GM12878 (cell line): ENCODE results near the gene PPP1R18. TPM values are rescaled to one million over a fixed set of nuclear protein-coding genes. Genes with fewer than 3 reads are reported as not detected.
A peak's percentile ranks its signal among the peaks of the same experiment; 100 is the strongest.

ENCODE experiments used
- ESRRA ChIP-seq: IDR thresholded peaks from 2 replicates; pipeline ENCODE4 v1.6.1; 2012; ENCODE audit warnings: mild to moderate bottlenecking, low read length, improper control_type of control experiment
- MTA2 ChIP-seq: fragments of 450-650 bp; IDR thresholded peaks from 2 replicates; pipeline ENCODE4 v1.6.1; 2016; ENCODE audit warnings: low read depth, mild to moderate bottlenecking, moderate library complexity
- MTA3 ChIP-seq: IDR thresholded peaks from 2 replicates; pipeline ENCODE4 v1.6.1; 2012; ENCODE audit warnings: low read length, inconsistent platforms, borderline replicate concordance
- SMAD5 ChIP-seq: IDR thresholded peaks from 2 replicates; pipeline ENCODE4 v1.6.1; 2016; ENCODE audit warnings: antibody characterized with exemption, low read depth
- ZNF274 ChIP-seq: IDR thresholded peaks from one replicate; pipeline ENCODE4 v1.8.0; 2011; ENCODE audit not compliant: insufficient read length, insufficient read depth
- polyA plus RNA-seq, 11 experiments: library from polyadenylated mRNA; depleted of rRNA in 4 of 11; unstranded in 6 of 11; stranded (reverse) in 5 of 11; fragments of >200 nt; fragmentation: Nextera tagmentation in 4 of 11; fragmentation: Illumina TruSeq in 1 of 11; extraction: Ambion mirVana in 4 of 11; extraction: Trizol in 1 of 11; gene quantifications; 1 replicate in 1 of 11; 2 replicates in 10 of 11; pipeline versions ENCODE4 v1.2.1 to v1.2.3, GENCODE V29; 2011 to 2016; ENCODE audit warnings: inconsistent platforms in 2 of 11, missing spikeins in 2 of 11, low read depth in 1 of 11
- total RNA-seq, 4 experiments: library from RNA; depleted of rRNA in 3 of 4; stranded (reverse); fragments of >200 nt in 3 of 4; fragmentation: Illumina TruSeq in 1 of 4; extraction: Trizol in 1 of 4; gene quantifications; 2 replicates each; pipeline versions ENCODE4 v1.2.1 to v1.2.3, GENCODE V29; 2013 to 2021
- TF ChIP-seq, protein P1 (sequence below): IDR thresholded peaks from 2 replicates; pipeline ENCODE4 v1.6.1; 2011; ENCODE audit warnings: borderline replicate concordance, low read depth, mild to moderate bottlenecking, moderate library complexity, mixed read lengths, low read length; ENCODE audit not compliant: insufficient read depth; ENCODE audit errors: extremely low read length
- TF ChIP-seq, protein P2 (sequence below): fragments of 450-650 bp; IDR thresholded peaks from 2 replicates; pipeline ENCODE4 v1.6.1; 2017; ENCODE audit warnings: mild to moderate bottlenecking, moderate library complexity
- TF ChIP-seq, protein P3 (sequence below): fragments of 450-650 bp; IDR thresholded peaks from 2 replicates; pipeline ENCODE4 v1.6.1; 2017; ENCODE audit warnings: low read depth, mild to moderate bottlenecking, moderate library complexity

PPP1R18 gene
- total and polyA plus RNA-seq, 10 of the 15 experiments (the other 5 are each of a cell fraction or from before 2014, with no cell fraction given): 21.0 to 119 (median 52.6) TPM

GRCh38 chr6:30682143-30683117 is 4.0 kb downstream of the PPP1R18 start (continued):
- TF ChIP-seq, protein P1, sequence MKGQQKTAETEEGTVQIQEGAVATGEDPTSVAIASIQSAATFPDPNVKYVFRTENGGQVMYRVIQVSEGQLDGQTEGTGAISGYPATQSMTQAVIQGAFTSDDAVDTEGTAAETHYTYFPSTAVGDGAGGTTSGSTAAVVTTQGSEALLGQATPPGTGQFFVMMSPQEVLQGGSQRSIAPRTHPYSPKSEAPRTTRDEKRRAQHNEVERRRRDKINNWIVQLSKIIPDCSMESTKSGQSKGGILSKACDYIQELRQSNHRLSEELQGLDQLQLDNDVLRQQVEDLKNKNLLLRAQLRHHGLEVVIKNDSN: no peak
- TF ChIP-seq MTA3: no peak
- TF ChIP-seq MTA2: peak; percentile 30; the same call in 1 of the 2 replicates
- TF ChIP-seq SMAD5: peak; percentile 38
- TF ChIP-seq, protein P2, sequence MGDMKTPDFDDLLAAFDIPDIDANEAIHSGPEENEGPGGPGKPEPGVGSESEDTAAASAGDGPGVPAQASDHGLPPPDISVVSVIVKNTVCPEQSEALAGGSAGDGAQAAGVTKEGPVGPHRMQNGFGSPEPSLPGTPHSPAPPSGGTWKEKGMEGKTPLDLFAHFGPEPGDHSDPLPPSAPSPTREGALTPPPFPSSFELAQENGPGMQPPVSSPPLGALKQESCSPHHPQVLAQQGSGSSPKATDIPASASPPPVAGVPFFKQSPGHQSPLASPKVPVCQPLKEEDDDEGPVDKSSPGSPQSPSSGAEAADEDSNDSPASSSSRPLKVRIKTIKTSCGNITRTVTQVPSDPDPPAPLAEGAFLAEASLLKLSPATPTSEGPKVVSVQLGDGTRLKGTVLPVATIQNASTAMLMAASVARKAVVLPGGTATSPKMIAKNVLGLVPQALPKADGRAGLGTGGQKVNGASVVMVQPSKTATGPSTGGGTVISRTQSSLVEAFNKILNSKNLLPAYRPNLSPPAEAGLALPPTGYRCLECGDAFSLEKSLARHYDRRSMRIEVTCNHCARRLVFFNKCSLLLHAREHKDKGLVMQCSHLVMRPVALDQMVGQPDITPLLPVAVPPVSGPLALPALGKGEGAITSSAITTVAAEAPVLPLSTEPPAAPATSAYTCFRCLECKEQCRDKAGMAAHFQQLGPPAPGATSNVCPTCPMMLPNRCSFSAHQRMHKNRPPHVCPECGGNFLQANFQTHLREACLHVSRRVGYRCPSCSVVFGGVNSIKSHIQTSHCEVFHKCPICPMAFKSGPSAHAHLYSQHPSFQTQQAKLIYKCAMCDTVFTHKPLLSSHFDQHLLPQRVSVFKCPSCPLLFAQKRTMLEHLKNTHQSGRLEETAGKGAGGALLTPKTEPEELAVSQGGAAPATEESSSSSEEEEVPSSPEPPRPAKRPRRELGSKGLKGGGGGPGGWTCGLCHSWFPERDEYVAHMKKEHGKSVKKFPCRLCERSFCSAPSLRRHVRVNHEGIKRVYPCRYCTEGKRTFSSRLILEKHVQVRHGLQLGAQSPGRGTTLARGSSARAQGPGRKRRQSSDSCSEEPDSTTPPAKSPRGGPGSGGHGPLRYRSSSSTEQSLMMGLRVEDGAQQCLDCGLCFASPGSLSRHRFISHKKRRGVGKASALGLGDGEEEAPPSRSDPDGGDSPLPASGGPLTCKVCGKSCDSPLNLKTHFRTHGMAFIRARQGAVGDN: peak; percentile 83
- no peak for TF ChIP-seq ZNF274
- TF ChIP-seq, protein P3, sequence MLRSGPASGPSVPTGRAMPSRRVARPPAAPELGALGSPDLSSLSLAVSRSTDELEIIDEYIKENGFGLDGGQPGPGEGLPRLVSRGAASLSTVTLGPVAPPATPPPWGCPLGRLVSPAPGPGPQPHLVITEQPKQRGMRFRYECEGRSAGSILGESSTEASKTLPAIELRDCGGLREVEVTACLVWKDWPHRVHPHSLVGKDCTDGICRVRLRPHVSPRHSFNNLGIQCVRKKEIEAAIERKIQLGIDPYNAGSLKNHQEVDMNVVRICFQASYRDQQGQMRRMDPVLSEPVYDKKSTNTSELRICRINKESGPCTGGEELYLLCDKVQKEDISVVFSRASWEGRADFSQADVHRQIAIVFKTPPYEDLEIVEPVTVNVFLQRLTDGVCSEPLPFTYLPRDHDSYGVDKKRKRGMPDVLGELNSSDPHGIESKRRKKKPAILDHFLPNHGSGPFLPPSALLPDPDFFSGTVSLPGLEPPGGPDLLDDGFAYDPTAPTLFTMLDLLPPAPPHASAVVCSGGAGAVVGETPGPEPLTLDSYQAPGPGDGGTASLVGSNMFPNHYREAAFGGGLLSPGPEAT: peak; percentile 65
- TF ChIP-seq ESRRA: no peak
